Body of pancreas (tissue), 4 donors: ENCODE data around the gene OR1E2. TPM values are rescaled to one million over a fixed set of nuclear protein-coding genes. Genes with fewer than 3 reads are reported as not detected.
"Not testable (repeated sequence)": the region's sequence is repeated elsewhere in the genome, so short reads cannot be mapped to it uniquely, and the experiment has no call there.

Source experiments
- ATAC-seq: fragments of 150-250 bp; one replicate; pipeline ENCODE4 v1.9.1; 2016
- DNase-seq, 4 donors: peaks; one replicate each; pipeline ENCODE4 v3.0.0-alpha.2; 2019
- H3K27ac ChIP-seq, 4 donors: fragments of 200-600 bp; sonication (generic); 1 replicate in 3 of 4; 2 replicates in 1 of 4; pipeline versions ENCODE4 v1.5.1 to v1.6.1; 2016 to 2019; ENCODE audit warnings: mild to moderate bottlenecking in 1 of 4, mixed read lengths in 1 of 4, moderate library complexity in 1 of 4
- H3K27me3 ChIP-seq, 2 donors: fragments of 200-600 bp; sonication (generic); one replicate each; pipeline ENCODE4 v1.6.0; 2016; ENCODE audit warnings: mild to moderate bottlenecking in 1 of 2
- H3K36me3 ChIP-seq, 2 donors: fragments of 200-600 bp; sonication (generic); replicated peaks in 1 of 2; 2 replicates each; pipeline ENCODE4 v1.5.1; 2016; ENCODE audit warnings: low read depth in 2 of 2; ENCODE audit not compliant: insufficient read depth in 1 of 2
- H3K4me1 ChIP-seq: fragments of 200-600 bp; sonication (generic); one replicate; pipeline ENCODE4 v1.6.0; 2016
- H3K4me3 ChIP-seq, 2 donors: fragments of 200-600 bp; sonication (generic); 1 replicate in 1 of 2; 2 replicates in 1 of 2; pipeline ENCODE4 v1.5.1; 2016 to 2019
- H3K9me3 ChIP-seq, 3 donors: fragments of 200-600 bp; sonication (generic); 1 replicate in 2 of 3; 2 replicates in 1 of 3; pipeline ENCODE4 v1.5.1; 2016
- POLR2A ChIP-seq, 3 donors: fragments of 450-650 bp; IDR thresholded peaks; one replicate each; pipeline ENCODE4 v1.6.1; 2016; ENCODE audit warnings: antibody characterized with exemption in 3 of 3, mild to moderate bottlenecking in 2 of 3
- WGBS, 2 donors: methylation state at CpG; one replicate each; pipeline ENCODE4 v1.1.5; 2017; 5-methylcytosine and 5-hydroxymethylcytosine counted together
- intact Hi-C: fragments of 100-400 bp; cut with DNase I; formaldehyde crosslinking; loops from one replicate; pipeline ENCODE4 v1.15.1; 2023
- total RNA-seq, 2 donors: library from RNA; depleted of rRNA; stranded (reverse); fragments of >200 nt; gene quantifications; one replicate each; pipeline ENCODE4 v1.1.0, GENCODE V29; 2016
- TF ChIP-seq, protein P1 (sequence below), 7 experiments: fragments of 450-650 bp in 4 of 7; fragments of 200-600 bp in 3 of 7; sonication (generic) in 3 of 7; IDR thresholded peaks; one replicate each; pipeline ENCODE4 v1.5.1; 2016 to 2019; ENCODE audit warnings: antibody characterized with exemption in 7 of 7

Gene OR1E2
- total RNA-seq, 2 donors from 2014 or later, result not detected

DNA sequence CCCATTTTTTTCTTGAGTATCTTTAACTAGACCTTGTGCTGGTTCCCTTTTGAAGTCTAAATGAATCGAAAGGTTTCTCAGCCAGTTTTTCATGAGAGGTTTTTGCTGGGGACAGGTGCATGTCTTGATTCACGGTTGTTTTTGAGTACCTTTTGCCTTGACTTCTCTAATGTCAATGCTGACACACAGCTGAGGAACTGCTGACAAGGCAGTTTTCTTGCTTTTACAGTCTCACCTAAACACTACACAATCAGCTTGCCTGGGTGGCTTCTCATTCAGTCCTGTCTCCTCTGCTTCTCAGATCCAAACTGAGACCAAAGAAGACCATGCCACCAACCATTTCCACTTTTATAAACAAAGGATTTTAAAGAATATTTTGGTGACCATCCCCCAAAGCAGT lies 15.4 kb downstream of the OR1E2 start:
- Histone ChIP-seq H3K27me3 (no peaks in the 10 kb centered on the region), H3K27ac (no peak overlapping the region), H3K36me3 (no peaks in the 10 kb centered on the region), H3K9me3 (no peaks in the 10 kb centered on the region), H3K4me1 (no peaks in the 10 kb centered on the region), H3K4me3 (no peak overlapping the region)
- DNase-seq (no peak), ATAC-seq (no peak)
- TF ChIP-seq, protein P1, sequence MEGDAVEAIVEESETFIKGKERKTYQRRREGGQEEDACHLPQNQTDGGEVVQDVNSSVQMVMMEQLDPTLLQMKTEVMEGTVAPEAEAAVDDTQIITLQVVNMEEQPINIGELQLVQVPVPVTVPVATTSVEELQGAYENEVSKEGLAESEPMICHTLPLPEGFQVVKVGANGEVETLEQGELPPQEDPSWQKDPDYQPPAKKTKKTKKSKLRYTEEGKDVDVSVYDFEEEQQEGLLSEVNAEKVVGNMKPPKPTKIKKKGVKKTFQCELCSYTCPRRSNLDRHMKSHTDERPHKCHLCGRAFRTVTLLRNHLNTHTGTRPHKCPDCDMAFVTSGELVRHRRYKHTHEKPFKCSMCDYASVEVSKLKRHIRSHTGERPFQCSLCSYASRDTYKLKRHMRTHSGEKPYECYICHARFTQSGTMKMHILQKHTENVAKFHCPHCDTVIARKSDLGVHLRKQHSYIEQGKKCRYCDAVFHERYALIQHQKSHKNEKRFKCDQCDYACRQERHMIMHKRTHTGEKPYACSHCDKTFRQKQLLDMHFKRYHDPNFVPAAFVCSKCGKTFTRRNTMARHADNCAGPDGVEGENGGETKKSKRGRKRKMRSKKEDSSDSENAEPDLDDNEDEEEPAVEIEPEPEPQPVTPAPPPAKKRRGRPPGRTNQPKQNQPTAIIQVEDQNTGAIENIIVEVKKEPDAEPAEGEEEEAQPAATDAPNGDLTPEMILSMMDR (IDR thresholded peaks at IDR 0.05), result no peak
- no peak for TF ChIP-seq POLR2A (IDR thresholded peaks at IDR 0.05)
- intact Hi-C loops, result no loop called here
- WGBS, 2 donors, result 43 to 55% methylated on average over 2 of the region's 2 CpGs

DNA sequence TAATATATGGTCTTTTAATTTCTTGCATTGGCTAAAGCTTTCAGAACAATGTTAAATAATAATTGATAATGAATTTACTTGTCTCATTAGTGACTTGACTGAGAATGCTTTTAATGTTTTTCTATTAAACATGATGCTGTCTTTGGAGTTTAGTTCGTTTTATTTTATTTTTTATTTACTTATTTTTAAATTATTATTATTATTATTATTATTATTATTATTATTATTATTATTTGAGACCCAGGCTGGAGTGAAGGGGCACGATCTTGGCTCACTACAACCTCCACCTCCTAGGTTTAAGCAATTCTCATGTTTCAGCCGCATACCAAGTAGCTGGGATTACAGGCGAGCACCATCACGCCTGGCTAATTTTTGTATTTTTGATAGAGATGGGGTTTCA lies 18.0 kb downstream of the OR1E2 start:
- ATAC-seq (no peak), DNase-seq (no peak)
- no peaks in the 10 kb centered on the region for H3K4me1 ChIP-seq
- TF ChIP-seq, protein P1 (IDR thresholded peaks at IDR 0.05), result no peak
- no peak for TF ChIP-seq POLR2A (IDR thresholded peaks at IDR 0.05)
- no peak overlapping the region for H3K27ac ChIP-seq
- 76 to 77% methylated on average over 5 of the region's 5 CpGs for WGBS, 2 donors
- H3K36me3 ChIP-seq, result no peaks in the 10 kb centered on the region
- intact Hi-C loops, result no loop called here
- no peaks in the 10 kb centered on the region for H3K27me3 ChIP-seq
- no peak overlapping the region for H3K4me3 ChIP-seq
- no peaks in the 10 kb centered on the region for H3K9me3 ChIP-seq

DNA sequence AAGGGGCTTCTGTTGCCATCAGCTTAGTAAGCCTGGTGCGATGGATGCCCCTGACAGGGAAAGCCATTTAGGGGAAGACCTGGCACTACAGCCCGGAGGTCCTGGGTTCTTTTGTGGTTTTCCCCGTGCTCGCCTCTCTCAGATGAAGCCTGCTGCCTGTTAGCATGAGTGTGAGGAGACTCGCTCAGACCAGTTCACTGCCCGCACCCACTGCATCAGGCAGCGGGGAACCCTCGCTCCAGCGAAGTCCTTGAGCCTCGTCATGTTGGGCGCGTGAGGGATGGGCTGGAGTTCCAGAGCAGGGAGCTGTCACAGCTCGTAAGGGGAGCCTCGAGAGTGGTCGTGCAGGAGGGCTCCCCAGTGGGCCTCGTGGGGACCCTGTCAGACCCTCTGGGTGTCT lies 21.4 kb downstream of the OR1E2 start:
- H3K36me3 ChIP-seq, H3K27me3 ChIP-seq, H3K4me1 ChIP-seq, DNase-seq, H3K9me3 ChIP-seq, H3K27ac ChIP-seq, H3K4me3 ChIP-seq, intact Hi-C loops, ATAC-seq: not testable (repeated sequence)
- no CpG with 5 or more reads among the region's 16 CpGs for WGBS, 2 donors

DNA sequence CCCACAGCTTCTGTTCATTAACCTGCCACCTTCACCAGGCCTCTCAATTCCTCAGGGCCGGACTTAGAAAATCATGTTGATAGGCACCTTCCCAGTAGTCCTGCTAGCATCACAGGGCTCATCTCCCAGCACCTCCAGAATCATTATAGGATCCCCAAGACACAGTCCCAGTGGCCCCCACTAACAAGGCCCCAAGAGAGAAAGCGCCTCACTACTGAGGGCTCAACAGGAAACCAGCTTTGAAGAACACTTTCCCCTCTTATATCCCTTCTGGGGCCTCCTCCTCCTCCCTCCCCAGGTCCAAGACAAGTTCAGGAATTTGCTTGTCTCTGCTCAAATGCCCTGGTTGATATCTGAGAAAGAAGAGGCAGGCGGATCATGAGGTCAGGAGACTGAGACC lies 22.6 kb downstream of the OR1E2 start, which contains the start of gene OR3A3:
Gene OR3A3 (plus strand): TSS at position 301 of the 400 bp plus-strand sequence.
- no peaks in the 10 kb centered on the region for H3K9me3 ChIP-seq
- intact Hi-C loops, result no loop called here
- H3K4me3 ChIP-seq, result no peak within 1 kb of the TSS
- ATAC-seq, result no peak
- TF ChIP-seq, protein P1 (IDR thresholded peaks at IDR 0.05), result no peak
- no peak for TF ChIP-seq POLR2A (IDR thresholded peaks at IDR 0.05)
- WGBS, 2 donors, result 67 to 69% methylated on average over 3 of the region's 3 CpGs
- no peak within 1 kb of the TSS for H3K27ac ChIP-seq
- H3K36me3 ChIP-seq, result no peaks in the 10 kb centered on the region
- DNase-seq, result no peak
- no peaks in the 10 kb centered on the region for H3K27me3 ChIP-seq
- no peaks in the 10 kb centered on the region for H3K4me1 ChIP-seq

DNA sequence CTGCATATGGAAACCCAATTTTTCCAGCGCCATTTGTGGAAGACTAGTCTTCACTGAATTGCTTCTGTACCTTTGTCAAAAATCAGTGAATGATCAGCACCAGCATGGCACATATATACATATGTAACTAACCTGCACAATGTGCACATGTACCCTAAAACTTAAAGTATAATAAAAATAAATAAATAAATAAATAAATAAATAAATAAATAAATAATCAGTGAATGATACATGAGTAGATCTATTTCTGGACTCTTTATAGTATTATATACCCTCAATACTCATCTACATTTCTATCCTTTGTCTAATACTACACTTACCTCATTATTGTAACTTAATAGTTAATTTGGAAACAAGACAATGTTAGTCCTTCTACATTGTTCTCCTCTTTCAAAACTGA lies 29.8 kb downstream of the OR1E2 start:
- H3K4me1 ChIP-seq, H3K9me3 ChIP-seq, H3K36me3 ChIP-seq, H3K4me3 ChIP-seq, intact Hi-C loops, ATAC-seq, H3K27ac ChIP-seq, H3K27me3 ChIP-seq, DNase-seq: not testable (repeated sequence)
- 59 to 74% methylated on average over 1 of the region's 1 CpG for WGBS, 2 donors

DNA sequence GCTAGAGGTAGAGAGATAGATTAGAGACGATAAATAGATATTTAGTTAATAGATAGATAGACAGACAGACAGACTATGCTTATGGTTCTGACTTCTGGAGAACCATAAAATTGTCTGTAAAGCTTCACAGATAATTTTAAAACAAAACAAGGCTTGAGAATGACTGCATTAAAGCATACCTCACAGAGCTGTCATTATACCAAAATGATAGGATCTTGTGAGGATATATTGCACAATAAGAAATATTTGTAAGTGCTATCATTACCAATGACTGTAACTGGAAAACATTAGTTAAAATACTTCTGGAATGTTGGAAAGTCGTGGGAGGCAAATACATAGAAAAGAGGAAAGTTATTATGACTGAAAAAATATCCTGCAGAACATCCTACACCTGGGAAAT lies 31.9 kb downstream of the OR1E2 start:
- DNase-seq (no peak), ATAC-seq (no peak)
- no peak overlapping the region for H3K27ac ChIP-seq
- WGBS, 2 donors, result 32% methylated on average over 2 of the region's 2 CpGs
- no peaks in the 10 kb centered on the region for H3K36me3 ChIP-seq
- H3K4me3 ChIP-seq, result no peak overlapping the region
- no peaks in the 10 kb centered on the region for H3K27me3 ChIP-seq
- H3K4me1 ChIP-seq, result no peaks in the 10 kb centered on the region
- no peak for TF ChIP-seq POLR2A (IDR thresholded peaks at IDR 0.05)
- TF ChIP-seq, protein P1 (IDR thresholded peaks at IDR 0.05), result no peak
- no peaks in the 10 kb centered on the region for H3K9me3 ChIP-seq
- intact Hi-C loops, result no loop called here
